Activated CD4-positive, alpha-beta memory T cell treated with anti-CD3 and anti-CD28 coated beads for 36 hours (primary cell): ENCODE data around the gene TMPRSS3. TPM values are rescaled to one million over a fixed set of nuclear protein-coding genes. Genes with fewer than 3 reads are reported as not detected.

ENCODE experiments used
- CTCF ChIA-PET: fragments of 350-600 bp; sonication (Branson Sonifier 250); formaldehyde crosslinking; loops from one replicate; lab custom pipeline; 2021; ENCODE audit warnings: antibody characterized with exemption, inconsistent platforms; lab: Charles Lee
- POLR2A ChIA-PET: fragments of 350-600 bp; sonication (Branson Sonifier 250); formaldehyde crosslinking; loops from one replicate; lab custom pipeline; 2021; ENCODE audit warnings: antibody characterized with exemption; lab: Charles Lee
- DNase-seq: peaks from one replicate; pipeline ENCODE4 v3.0.0-alpha.2; 2020
- H3K27ac Mint-ChIP-seq: one replicate; pipeline ENCODE4 v1.8.0; 2021; ENCODE audit warnings: mixed read lengths
- H3K27me3 Mint-ChIP-seq: one replicate; pipeline ENCODE4 v1.8.0; 2021; ENCODE audit warnings: mixed read lengths
- H3K36me3 Mint-ChIP-seq: one replicate; pipeline ENCODE4 v1.8.0; 2021; ENCODE audit warnings: mixed read lengths
- H3K4me1 Mint-ChIP-seq: one replicate; pipeline ENCODE4 v1.8.0; 2021; ENCODE audit warnings: low read depth, mixed read lengths
- H3K4me3 Mint-ChIP-seq: one replicate; pipeline ENCODE4 v1.8.0; 2021; ENCODE audit warnings: mild to moderate bottlenecking, mixed read lengths
- H3K9me3 Mint-ChIP-seq: one replicate; pipeline ENCODE4 v1.8.0; 2021; ENCODE audit warnings: mixed read lengths
- intact Hi-C: fragments of 100-400 bp; cut with micrococcal nuclease; formaldehyde crosslinking; loops from one replicate; pipeline ENCODE4 v1.15.1; 2023
- total RNA-seq, 2 experiments: library from RNA; stranded (reverse); gene quantifications; one replicate each; pipeline ENCODE4 v1.2.3, GENCODE V29; 2021

Gene TMPRSS3
- total RNA-seq: 10 to 100 TPM; 47.6 to 49.8 TPM

DNA sequence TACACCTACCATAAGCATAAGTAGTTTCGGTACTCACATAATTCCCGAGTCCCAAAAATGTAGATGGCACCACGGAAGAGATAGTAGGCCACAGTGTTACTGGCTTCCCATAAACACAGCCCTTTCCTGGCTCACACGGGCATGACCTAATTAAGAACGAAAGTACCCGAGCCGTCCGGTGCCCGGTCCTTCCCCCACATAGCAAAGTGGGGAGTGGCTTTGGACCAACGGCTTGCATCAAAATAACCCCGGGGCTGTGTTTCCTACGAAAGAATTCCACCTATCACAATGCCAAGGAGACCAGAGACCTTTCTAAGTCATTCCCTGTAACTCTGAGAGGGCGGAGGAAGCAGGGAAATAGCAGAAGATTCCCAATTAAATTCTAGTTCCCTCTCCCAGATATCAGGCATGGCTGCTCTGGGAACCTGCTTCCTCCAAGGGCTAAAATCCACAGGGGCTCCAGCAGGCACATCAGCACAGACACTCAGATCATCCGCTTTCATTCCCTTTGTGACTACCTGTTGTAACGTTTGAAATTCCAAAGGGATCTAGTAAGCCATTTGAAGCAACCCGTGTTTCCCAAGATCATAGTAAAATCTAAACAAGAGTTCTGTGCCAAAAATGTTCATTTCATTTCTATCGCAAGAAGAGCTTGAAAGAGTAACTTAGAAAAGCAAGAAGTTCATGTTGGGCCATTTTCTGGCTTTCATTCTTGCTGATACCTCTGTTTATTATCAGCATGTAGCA is at the start of gene TMPRSS3:
Gene TMPRSS3, minus strand, starts transcription at position 148 of the 747 bp plus-strand sequence. CDS start 635 bp downstream, outside the sequence.
- DNase-seq: no peak
- Mint-ChIP-seq H3K36me3 (peaks cover 37% of the 10 kb centered on the region), H3K9me3 (no peaks in the 10 kb centered on the region), H3K27me3 (no peaks in the 10 kb centered on the region), H3K27ac (no peak within 1 kb of the TSS), H3K4me1 (peaks cover 59% of the 10 kb centered on the region), H3K4me3 (no peak within 1 kb of the TSS)
- intact Hi-C loops: no loop called here
- ChIA-PET POLR2A (no interaction called here), CTCF (interaction anchor here (1.2 kb wide), 1 partner anchor 15 kb away, joined by 4 read pairs; no protein-coding TSS in a partner anchor)

DNA sequence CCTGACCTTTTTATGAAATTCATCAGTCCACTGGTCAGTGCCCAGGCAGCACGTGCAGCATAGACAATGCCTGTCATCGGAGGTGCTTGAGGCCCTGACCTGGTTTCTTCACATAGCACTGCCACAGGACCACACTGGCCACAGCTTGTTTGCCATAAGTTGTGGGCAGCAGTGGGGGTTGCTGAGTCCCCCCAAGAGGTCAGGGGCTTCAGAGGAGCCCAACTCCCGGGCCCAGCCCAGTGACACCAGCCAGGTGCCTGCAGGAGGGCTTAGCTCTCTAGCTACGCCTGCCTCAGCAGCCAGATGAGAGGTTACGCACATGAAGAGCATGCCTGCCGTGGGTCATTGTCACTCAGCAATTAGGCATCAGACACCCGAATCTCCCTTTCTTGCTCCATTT is 49.5 kb upstream of the TMPRSS3 start:
- H3K27me3 Mint-ChIP-seq: no peaks in the 10 kb centered on the region
- intact Hi-C loops: no loop called here
- H3K4me3 Mint-ChIP-seq: no peak overlapping the region
- H3K4me1 Mint-ChIP-seq: peaks cover 33% of the 10 kb centered on the region
- H3K36me3 Mint-ChIP-seq: peaks cover 62% of the 10 kb centered on the region
- POLR2A ChIA-PET: no interaction called here
- peak overlapping the region; percentile 11 for H3K27ac Mint-ChIP-seq
- CTCF ChIA-PET: interaction anchor here (0.6 to 4.8 kb wide), 4 partner anchors 64 to 300 kb away, joined by 3 to 21 read pairs (median 4); no protein-coding TSS in a partner anchor
- H3K9me3 Mint-ChIP-seq: no peaks in the 10 kb centered on the region
- no peak for DNase-seq

DNA sequence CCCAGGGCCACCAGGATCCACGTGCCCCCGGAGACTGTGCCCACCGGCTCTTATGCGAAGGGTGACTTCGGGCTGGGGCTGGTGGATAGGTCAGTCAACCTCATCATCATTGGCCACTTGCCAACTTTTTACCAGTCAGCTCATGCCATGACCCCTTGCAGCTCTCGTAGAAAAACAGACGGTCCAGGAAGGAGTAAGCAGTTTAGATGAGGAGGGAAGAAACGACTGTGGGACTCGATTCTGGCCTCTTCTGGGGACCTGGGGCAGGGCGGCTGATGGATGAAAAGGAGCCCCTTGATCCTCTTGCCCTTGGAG is 48.9 kb upstream of the TMPRSS3 start:
- DNase-seq: no peak
- peaks cover 67% of the 10 kb centered on the region for H3K36me3 Mint-ChIP-seq
- H3K4me1 Mint-ChIP-seq: peaks cover 33% of the 10 kb centered on the region

DNA sequence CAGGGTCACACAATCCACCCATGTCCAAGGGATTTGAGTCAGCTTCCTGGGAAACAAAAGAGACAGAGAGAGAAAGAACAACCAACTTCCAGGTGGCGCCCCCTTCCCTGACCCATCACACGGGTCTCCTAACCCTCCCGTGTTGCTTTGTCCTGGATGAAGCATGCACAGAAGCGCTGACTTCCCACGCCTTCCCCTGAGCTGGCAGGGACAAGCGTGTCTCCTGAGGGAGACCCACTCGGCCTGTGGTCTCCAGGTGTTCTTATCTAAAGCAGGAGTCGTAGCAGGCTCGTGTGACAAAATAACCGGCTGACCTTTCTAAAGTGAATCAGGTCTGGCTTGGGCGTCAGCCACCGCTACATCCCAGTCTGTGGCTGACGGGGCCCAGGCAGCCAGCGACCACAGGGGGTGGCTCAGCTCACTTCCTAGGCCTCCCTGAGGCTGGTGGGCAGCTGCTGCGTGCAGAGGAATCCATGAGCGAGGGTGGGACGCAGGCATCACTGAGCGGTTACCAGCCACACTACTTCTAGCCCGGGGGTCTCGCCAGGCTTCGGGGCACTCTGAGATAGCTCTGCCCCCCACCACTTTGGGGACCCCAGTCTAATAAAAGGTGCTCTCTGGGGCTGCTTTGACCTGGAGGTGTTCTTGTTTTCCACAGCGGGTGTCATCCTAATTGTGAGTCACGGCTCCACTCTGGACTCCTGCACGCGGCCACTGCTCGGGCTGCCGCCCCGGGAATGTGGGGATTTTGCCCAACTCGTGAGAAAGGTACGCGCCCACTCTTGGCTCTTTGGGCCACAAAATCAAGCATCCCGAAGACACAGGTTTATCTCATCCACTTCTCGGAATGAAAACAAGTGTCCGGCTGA is 48.3 kb upstream of the TMPRSS3 start:
- POLR2A ChIA-PET: no interaction called here

More for the DNA sequence above, 48.9 kb upstream of the TMPRSS3 start:
- ChIA-PET POLR2A (no interaction called here), CTCF (interaction anchor here (0.6 to 4.8 kb wide), 3 partner anchors 63 to 300 kb away, joined by 4 to 21 read pairs (median 5); no protein-coding TSS in a partner anchor)
- Mint-ChIP-seq H3K9me3 (no peaks in the 10 kb centered on the region), H3K4me3 (no peak overlapping the region), H3K27me3 (no peaks in the 10 kb centered on the region), H3K27ac (no peak overlapping the region)
- intact Hi-C loops: no loop called here

GRCh38 chr21:42443181-42443785 is 47.4 kb upstream of the TMPRSS3 start:
- H3K9me3 Mint-ChIP-seq: no peaks in the 10 kb centered on the region
- ChIA-PET CTCF (interaction anchor here (1.1 to 4.8 kb wide), 2 partner anchors 62 to 134 kb away, joined by 4 to 21 read pairs; no protein-coding TSS in a partner anchor), POLR2A (no interaction called here)
- H3K36me3 Mint-ChIP-seq: peaks cover 80% of the 10 kb centered on the region
- no peak overlapping the region for H3K27ac Mint-ChIP-seq
- no peak for DNase-seq
- H3K27me3 Mint-ChIP-seq: no peaks in the 10 kb centered on the region
- H3K4me3 Mint-ChIP-seq: no peak overlapping the region
- peaks cover 39% of the 10 kb centered on the region for H3K4me1 Mint-ChIP-seq
- intact Hi-C loops: no loop called here

More for the DNA sequence above, 48.3 kb upstream of the TMPRSS3 start:
- no peak overlapping the region for H3K4me3 Mint-ChIP-seq
- DNase-seq: no peak
- CTCF ChIA-PET: interaction anchor here (1.1 to 4.8 kb wide), 3 partner anchors 63 to 299 kb away, joined by 4 to 21 read pairs (median 5); no protein-coding TSS in a partner anchor
- H3K27ac Mint-ChIP-seq: no peak overlapping the region
- H3K36me3 Mint-ChIP-seq: peaks cover 73% of the 10 kb centered on the region
- H3K9me3 Mint-ChIP-seq: no peaks in the 10 kb centered on the region
- peaks cover 36% of the 10 kb centered on the region for H3K4me1 Mint-ChIP-seq
- intact Hi-C loops: no loop called here
- H3K27me3 Mint-ChIP-seq: no peaks in the 10 kb centered on the region

- intact Hi-C loops: no loop called here
- CTCF ChIA-PET: interaction anchor here (0.8 to 1.3 kb wide), 3 partner anchors 60 to 105 kb away, joined by 3 to 8 read pairs (median 4); no protein-coding TSS in a partner anchor
- peaks cover 44% of the 10 kb centered on the region for H3K4me1 Mint-ChIP-seq
- H3K27me3 Mint-ChIP-seq: no peaks in the 10 kb centered on the region
- POLR2A ChIA-PET: interaction anchor here (0.7 kb wide), 1 partner anchor 38 kb away, joined by 3 read pairs; the partner anchor contains the start of gene UBASH3A
- H3K9me3 Mint-ChIP-seq: no peaks in the 10 kb centered on the region
- peaks cover 78% of the 10 kb centered on the region for H3K36me3 Mint-ChIP-seq
- no peak overlapping the region for H3K4me3 Mint-ChIP-seq
- no peak for DNase-seq
- no peak overlapping the region for H3K27ac Mint-ChIP-seq
Measured at GRCh38 chr21:42441963-42442362, 46.1 kb upstream of the TMPRSS3 start.

- H3K27ac Mint-ChIP-seq: peak overlapping the region; percentile 84
- no peaks in the 10 kb centered on the region for H3K9me3 Mint-ChIP-seq
Measured at GRCh38 chr21:42440187-42440792, 44.4 kb upstream of the TMPRSS3 start.

GRCh38 chr21:42439284-42440186 is 43.7 kb upstream of the TMPRSS3 start:
- peak overlapping the region; percentile 84 for H3K27ac Mint-ChIP-seq
- ChIA-PET POLR2A (interaction anchor here (0.6 to 1.6 kb wide), 3 partner anchors 17 to 46 kb away, joined by 3 to 6 read pairs (median 3); no protein-coding TSS in a partner anchor), CTCF (interaction anchor here (1.5 to 1.7 kb wide), 2 partner anchors 11 to 58 kb away, joined by 4 to 6 read pairs; no protein-coding TSS in a partner anchor)
- DNase-seq: peak; percentile 75
- no peaks in the 10 kb centered on the region for H3K27me3 Mint-ChIP-seq
- peak overlapping the region; percentile 53 for H3K4me3 Mint-ChIP-seq
- H3K36me3 Mint-ChIP-seq: peaks cover 80% of the 10 kb centered on the region
- no peaks in the 10 kb centered on the region for H3K9me3 Mint-ChIP-seq
- peaks cover 52% of the 10 kb centered on the region for H3K4me1 Mint-ChIP-seq
- intact Hi-C loops: loop anchor here (1.0 kb wide), 1 partner anchor 14 kb away; no protein-coding TSS in a partner anchor

More at GRCh38 chr21:42440187-42440792, 44.4 kb upstream of the TMPRSS3 start:
- ChIA-PET POLR2A (interaction anchor here (1.0 kb wide), 1 partner anchor 19 kb away, joined by 3 read pairs; no protein-coding TSS in a partner anchor), CTCF (interaction anchor here (1.3 to 1.7 kb wide), 3 partner anchors 11 to 131 kb away, joined by 3 to 6 read pairs (median 4); no protein-coding TSS in a partner anchor)
- DNase-seq: peak; percentile 75
- intact Hi-C loops: loop anchor here (1.0 kb wide), 1 partner anchor 15 kb away; no protein-coding TSS in a partner anchor
- peaks cover 78% of the 10 kb centered on the region for H3K36me3 Mint-ChIP-seq
- H3K4me1 Mint-ChIP-seq: peaks cover 45% of the 10 kb centered on the region
- no peak overlapping the region for H3K4me3 Mint-ChIP-seq
- no peaks in the 10 kb centered on the region for H3K27me3 Mint-ChIP-seq

DNA sequence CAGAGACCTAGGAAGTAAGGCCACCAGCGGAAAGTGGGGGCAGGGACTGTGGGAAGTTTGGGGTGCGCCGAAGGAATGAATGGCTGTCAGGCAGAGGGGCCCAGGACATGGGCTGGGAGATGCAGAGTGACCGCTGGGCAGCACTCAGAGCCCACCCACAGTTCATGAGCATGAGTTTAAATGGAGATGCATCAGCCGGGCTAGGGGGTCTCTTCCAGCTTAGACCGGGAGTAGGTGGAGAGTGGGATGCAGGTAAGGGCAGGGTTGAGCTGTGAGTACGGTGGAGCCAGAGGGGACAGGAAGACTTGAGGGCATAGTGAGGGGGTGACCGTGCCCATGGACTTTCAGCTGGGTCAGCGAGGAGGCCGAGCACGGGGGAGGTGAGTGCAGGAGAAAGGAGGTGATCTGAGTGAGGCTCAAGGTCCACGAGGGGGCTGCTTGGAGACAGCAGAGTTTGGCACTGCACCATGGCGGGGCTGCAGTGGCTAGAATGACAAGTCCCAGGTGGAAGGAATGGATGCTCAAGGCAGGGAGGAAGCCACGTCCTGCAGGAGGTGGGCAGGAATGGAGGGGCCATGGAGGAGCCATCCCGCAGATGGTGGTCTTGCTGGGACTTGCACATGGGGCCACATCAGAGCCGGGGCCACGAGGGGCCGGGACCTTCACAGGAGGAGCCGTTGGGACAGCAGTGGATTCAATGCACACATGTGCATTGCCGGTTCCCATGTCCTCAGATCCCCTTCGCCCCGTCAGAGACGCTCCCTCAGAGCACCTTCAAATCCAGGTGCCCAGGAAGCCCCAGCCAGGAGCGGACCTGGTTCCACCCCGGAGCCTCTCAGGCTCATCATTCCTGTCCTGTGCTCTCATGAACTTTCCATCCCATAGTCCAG is 42.7 kb upstream of the TMPRSS3 start:
- no peak for DNase-seq
- ChIA-PET POLR2A (interaction anchor here (0.6 to 1.6 kb wide), 3 partner anchors 16 to 45 kb away, joined by 3 to 6 read pairs (median 3); no protein-coding TSS in a partner anchor), CTCF (interaction anchor here (1.7 kb wide), 1 partner anchor 57 kb away, joined by 6 read pairs; no protein-coding TSS in a partner anchor)
- H3K27ac Mint-ChIP-seq: no peak overlapping the region
- H3K36me3 Mint-ChIP-seq: peaks cover 83% of the 10 kb centered on the region
- intact Hi-C loops: no loop called here
- H3K4me1 Mint-ChIP-seq: peaks cover 60% of the 10 kb centered on the region
- H3K4me3 Mint-ChIP-seq: no peak overlapping the region
- H3K9me3 Mint-ChIP-seq: no peaks in the 10 kb centered on the region
- no peaks in the 10 kb centered on the region for H3K27me3 Mint-ChIP-seq
